ENCODE results near the gene AGO4.
"Not testable (repeated sequence)": the region's sequence is repeated elsewhere in the genome, so short reads cannot be mapped to it uniquely, and the experiment has no call there.

AGO4 gene

GRCh38 chr1:35807614-35808449 is at the start of gene AGO4:
TSS of gene AGO4 (plus strand) at chr1:35808016. CDS start at chr1:35808417, 401 bp downstream.
- peak within 1 kb of the TSS; percentile 96 for H3K27ac ChIP-seq
- TF ChIP-seq CTCF (IDR thresholded peaks at IDR 0.05) (no peak), ZFX (IDR thresholded peaks at IDR 0.05; ENCODE audit: borderline replicate concordance) (no peak)

GRCh38 chr1:35762141-35762540 is 45.7 kb upstream of the AGO4 start:
- TF ChIP-seq ZFX (IDR thresholded peaks at IDR 0.05; ENCODE audit: borderline replicate concordance) (no peak), CTCF (IDR thresholded peaks at IDR 0.05) (no peak)
- no peak overlapping the region for H3K27ac ChIP-seq

- no peak for TF ChIP-seq CTCF (IDR thresholded peaks at IDR 0.05)
- no peak overlapping the region for H3K27ac ChIP-seq
These were observed 44.6 kb upstream of the AGO4 start for GRCh38 chr1:35763201-35763600.

- no peak overlapping the region for H3K27ac ChIP-seq
- TF ChIP-seq CTCF (IDR thresholded peaks at IDR 0.05) (no peak), ZFX (IDR thresholded peaks at IDR 0.05; ENCODE audit: borderline replicate concordance) (no peak)
These were observed 43.5 kb upstream of the AGO4 start for GRCh38 chr1:35764283-35764682.

- TF ChIP-seq ZFX (IDR thresholded peaks at IDR 0.05; ENCODE audit: borderline replicate concordance): no peak
- H3K27ac ChIP-seq: peak overlapping the region; percentile 91
These were observed 39.2 kb upstream of the AGO4 start for GRCh38 chr1:35768350-35769187.

GRCh38 chr1:35769188-35769758 is 38.5 kb upstream of the AGO4 start:
- TF ChIP-seq ZFX (IDR thresholded peaks at IDR 0.05; ENCODE audit: borderline replicate concordance) (no peak), CTCF (IDR thresholded peaks at IDR 0.05) (peak; percentile 7; the same call in 1 of the 2 replicates)
- H3K27ac ChIP-seq: peak overlapping the region; percentile 91

- no peak for TF ChIP-seq CTCF (IDR thresholded peaks at IDR 0.05)
- no peak for TF ChIP-seq ZFX (IDR thresholded peaks at IDR 0.05; ENCODE audit: borderline replicate concordance)
These were observed 34.1 kb upstream of the AGO4 start for GRCh38 chr1:35773711-35774110.

GRCh38 chr1:35776172-35776571 is 31.6 kb upstream of the AGO4 start:
- H3K27ac ChIP-seq: not testable (repeated sequence)

More at GRCh38 chr1:35773711-35774110, 34.1 kb upstream of the AGO4 start:
- no peak overlapping the region for H3K27ac ChIP-seq

Data from 22Rv1 (cell line).